ENCODE results near the gene MEN1. TPM values are rescaled to one million over a fixed set of nuclear protein-coding genes. Genes with fewer than 3 reads are reported as not detected.
A peak's percentile ranks its signal among the peaks of the same experiment; 100 is the strongest.

MEN1 gene
- total and polyA plus RNA-seq, 2 of the 13 experiments (the other 11 are each of a cell fraction or from before 2014, with no cell fraction given): 20.5 to 27.3 TPM

DNA sequence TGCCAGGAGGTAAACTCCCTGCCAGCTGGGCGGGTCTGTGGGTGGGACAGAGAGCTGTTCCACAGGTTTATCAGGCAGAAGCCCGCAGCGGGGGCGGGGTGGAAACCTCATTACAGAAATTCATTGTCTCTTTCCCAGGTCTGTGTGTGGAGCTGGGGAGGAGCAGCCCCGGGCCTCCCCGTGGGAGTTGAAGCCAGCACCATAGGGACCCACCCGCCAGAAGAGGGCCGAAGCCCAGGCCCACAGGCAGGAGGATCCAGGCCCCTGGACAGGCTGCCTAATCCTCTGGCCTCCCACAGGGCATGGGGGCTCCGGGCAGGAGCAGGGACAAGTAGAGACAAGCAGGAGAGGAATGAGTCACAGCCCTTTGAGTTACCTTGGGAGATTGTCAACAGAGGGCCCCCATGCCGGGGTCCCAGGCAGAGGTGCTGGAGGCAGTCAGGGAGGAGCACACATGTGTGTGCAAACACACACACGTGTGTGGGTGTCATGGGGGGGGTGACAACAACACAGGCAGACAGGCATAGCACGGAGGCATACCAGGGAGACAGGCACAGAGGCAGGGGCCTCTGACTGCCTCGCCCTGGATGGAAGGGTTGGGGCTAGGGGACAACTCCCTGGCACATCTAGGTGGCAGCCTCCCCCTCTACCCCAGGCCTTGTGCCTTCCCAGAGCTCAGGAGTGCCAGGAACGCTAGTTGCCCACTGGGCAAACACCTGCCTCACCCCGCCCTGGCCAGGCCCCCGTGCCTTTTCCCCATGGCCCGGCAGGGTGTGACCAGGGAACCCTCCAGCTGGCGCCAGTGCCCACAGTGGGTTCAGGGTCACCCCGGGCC, 32.7 kb upstream of the MEN1 start (continued):
- TF ChIP-seq, protein P1, sequence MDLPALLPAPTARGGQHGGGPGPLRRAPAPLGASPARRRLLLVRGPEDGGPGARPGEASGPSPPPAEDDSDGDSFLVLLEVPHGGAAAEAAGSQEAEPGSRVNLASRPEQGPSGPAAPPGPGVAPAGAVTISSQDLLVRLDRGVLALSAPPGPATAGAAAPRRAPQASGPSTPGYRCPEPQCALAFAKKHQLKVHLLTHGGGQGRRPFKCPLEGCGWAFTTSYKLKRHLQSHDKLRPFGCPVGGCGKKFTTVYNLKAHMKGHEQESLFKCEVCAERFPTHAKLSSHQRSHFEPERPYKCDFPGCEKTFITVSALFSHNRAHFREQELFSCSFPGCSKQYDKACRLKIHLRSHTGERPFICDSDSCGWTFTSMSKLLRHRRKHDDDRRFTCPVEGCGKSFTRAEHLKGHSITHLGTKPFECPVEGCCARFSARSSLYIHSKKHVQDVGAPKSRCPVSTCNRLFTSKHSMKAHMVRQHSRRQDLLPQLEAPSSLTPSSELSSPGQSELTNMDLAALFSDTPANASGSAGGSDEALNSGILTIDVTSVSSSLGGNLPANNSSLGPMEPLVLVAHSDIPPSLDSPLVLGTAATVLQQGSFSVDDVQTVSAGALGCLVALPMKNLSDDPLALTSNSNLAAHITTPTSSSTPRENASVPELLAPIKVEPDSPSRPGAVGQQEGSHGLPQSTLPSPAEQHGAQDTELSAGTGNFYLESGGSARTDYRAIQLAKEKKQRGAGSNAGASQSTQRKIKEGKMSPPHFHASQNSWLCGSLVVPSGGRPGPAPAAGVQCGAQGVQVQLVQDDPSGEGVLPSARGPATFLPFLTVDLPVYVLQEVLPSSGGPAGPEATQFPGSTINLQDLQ (CRISPR knock-in tag; IDR thresholded peaks at IDR 0.05): no peak
- TF ChIP-seq ZEB1 (IDR thresholded peaks at IDR 0.05; ENCODE audit: insufficient replicate concordance, low read depth) (no peak), RFX1 (IDR thresholded peaks at IDR 0.05) (no peak), EEA1 (CRISPR knock-in tag; IDR thresholded peaks at IDR 0.05; ENCODE audit: borderline replicate concordance) (no peak), RFXAP (CRISPR knock-in tag; IDR thresholded peaks at IDR 0.05; ENCODE audit: borderline replicate concordance) (no peak), ZFP37 (CRISPR knock-in tag; IDR thresholded peaks at IDR 0.05; ENCODE audit: borderline replicate concordance) (no peak), ZNF496 (CRISPR knock-in tag; IDR thresholded peaks at IDR 0.05; ENCODE audit: insufficient replicate concordance) (no peak), MLXIP (CRISPR knock-in tag; IDR thresholded peaks at IDR 0.05; ENCODE audit: borderline replicate concordance) (no peak), GABPB1 (CRISPR knock-in tag; IDR thresholded peaks at IDR 0.05) (peak; percentile 19; the same call in 1 of the 2 replicates), BCL6 (CRISPR knock-in tag; IDR thresholded peaks at IDR 0.05) (no peak), ZNF781 (CRISPR knock-in tag; IDR thresholded peaks at IDR 0.05; ENCODE audit: borderline replicate concordance, not compliant biosample characterization) (no peak), ZNF431 (CRISPR knock-in tag; IDR thresholded peaks at IDR 0.05; ENCODE audit: borderline replicate concordance, low read depth) (no peak), ZNF282 (IDR thresholded peaks at IDR 0.05; ENCODE audit: partially characterized antibody) (no peak), RXRB (CRISPR knock-in tag; IDR thresholded peaks at IDR 0.05; ENCODE audit: borderline replicate concordance) (0 out of 2 replicates have a peak, but pooled peaks have one; percentile 21), NAIF1 (CRISPR knock-in tag; IDR thresholded peaks at IDR 0.05; ENCODE audit: borderline replicate concordance) (no peak)
- TF ChIP-seq, protein P2, sequence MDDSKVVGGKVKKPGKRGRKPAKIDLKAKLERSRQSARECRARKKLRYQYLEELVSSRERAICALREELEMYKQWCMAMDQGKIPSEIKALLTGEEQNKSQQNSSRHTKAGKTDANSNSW (CRISPR knock-in tag; IDR thresholded peaks at IDR 0.05; ENCODE audit: borderline replicate concordance): no peak
- TF ChIP-seq, protein P3, sequence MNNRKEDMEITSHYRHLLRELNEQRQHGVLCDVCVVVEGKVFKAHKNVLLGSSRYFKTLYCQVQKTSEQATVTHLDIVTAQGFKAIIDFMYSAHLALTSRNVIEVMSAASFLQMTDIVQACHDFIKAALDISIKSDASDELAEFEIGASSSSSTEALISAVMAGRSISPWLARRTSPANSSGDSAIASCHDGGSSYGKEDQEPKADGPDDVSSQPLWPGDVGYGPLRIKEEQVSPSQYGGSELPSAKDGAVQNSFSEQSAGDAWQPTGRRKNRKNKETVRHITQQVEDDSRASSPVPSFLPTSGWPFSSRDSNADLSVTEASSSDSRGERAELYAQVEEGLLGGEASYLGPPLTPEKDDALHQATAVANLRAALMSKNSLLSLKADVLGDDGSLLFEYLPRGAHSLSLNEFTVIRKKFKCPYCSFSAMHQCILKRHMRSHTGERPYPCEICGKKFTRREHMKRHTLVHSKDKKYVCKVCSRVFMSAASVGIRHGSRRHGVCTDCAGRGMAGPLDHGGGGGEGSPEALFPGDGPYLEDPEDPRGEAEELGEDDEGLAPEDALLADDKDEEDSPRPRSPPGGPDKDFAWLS (CRISPR knock-in tag; IDR thresholded peaks at IDR 0.05; ENCODE audit: borderline replicate concordance): no peak
- TF ChIP-seq, protein P4, sequence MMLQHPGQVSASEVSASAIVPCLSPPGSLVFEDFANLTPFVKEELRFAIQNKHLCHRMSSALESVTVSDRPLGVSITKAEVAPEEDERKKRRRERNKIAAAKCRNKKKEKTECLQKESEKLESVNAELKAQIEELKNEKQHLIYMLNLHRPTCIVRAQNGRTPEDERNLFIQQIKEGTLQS (CRISPR knock-in tag; IDR thresholded peaks at IDR 0.05): peak; percentile 46; the same call in 1 of the 2 replicates

All from HepG2 (cell line).